Adrenal gland (tissue), 12 donors: ENCODE data around the gene PRKAA2. TPM values are rescaled to one million over a fixed set of nuclear protein-coding genes. Genes with fewer than 3 reads are reported as not detected.

Experiments
- DNase-seq, 7 donors: peaks; one replicate each; pipeline ENCODE4 v3.0.0-alpha.2; 2019 to 2020
- H3K27ac ChIP-seq, 5 donors: fragments of 200-600 bp; sonication (generic) in 4 of 5; 1 replicate in 3 of 5; 2 replicates in 2 of 5; pipeline versions ENCODE4 v1.5.1 to v1.8.0; 2016 to 2020; ENCODE audit warnings: mild to moderate bottlenecking in 1 of 5
- H3K27me3 ChIP-seq: fragments of 200-600 bp; 2 replicates; pipeline ENCODE4 v1.8.0; 2021
- H3K36me3 ChIP-seq, 2 donors: fragments of 200-600 bp; replicated peaks in 1 of 2; 1 replicate in 1 of 2; 2 replicates in 1 of 2; pipeline versions ENCODE4 v1.5.1 to v1.8.0; 2018 to 2022
- H3K4me1 ChIP-seq, 2 donors: fragments of 200-600 bp; replicated peaks in 1 of 2; 1 replicate in 1 of 2; 2 replicates in 1 of 2; pipeline versions ENCODE4 v1.5.1 to v1.8.0; 2018 to 2021
- H3K4me3 ChIP-seq, 4 donors: fragments of 200-600 bp; sonication (generic) in 3 of 4; one replicate each; pipeline ENCODE4 v1.5.1; 2016 to 2018
- H3K9me3 ChIP-seq, 3 donors: fragments of 200-600 bp; sonication (generic) in 1 of 3; replicated peaks in 1 of 3; 1 replicate in 2 of 3; 2 replicates in 1 of 3; pipeline versions ENCODE4 v1.5.1 to v1.8.0; 2016 to 2021
- POLR2A ChIP-seq, 2 donors: fragments of 450-650 bp; IDR thresholded peaks; one replicate each; pipeline ENCODE4 v1.6.1; 2017; ENCODE audit warnings: antibody characterized with exemption in 2 of 2, mild to moderate bottlenecking in 2 of 2, moderate library complexity in 1 of 2
- WGBS, 4 donors: extraction: QIAGEN DNeasy Blood & Tissue Kit in 2 of 4; methylation state at CpG; one replicate each; pipeline versions ENCODE4 v1.1.5 to v1.1.7; 2013 to 2017; 5-methylcytosine and 5-hydroxymethylcytosine counted together
- intact Hi-C, 2 donors: fragments of 100-400 bp; cut with DNase I; formaldehyde crosslinking; loops; one replicate each; pipeline versions ENCODE4 v1.14.1 to v1.15.0; 2022 to 2023
- polyA plus RNA-seq, 3 donors: library from polyadenylated mRNA; stranded (reverse); fragments of 200-250 nt in 2 of 3; fragments of 350-450 nt in 1 of 3; fragmentation: Illumina TruSeq in 1 of 3; extraction: RNeasy Lipid Tissue Mini Kit (QIAGEN cat#74804) in 1 of 3; gene quantifications; one replicate each; pipeline ENCODE4 v1.2.3, GENCODE V29; 2013 to 2014
- total RNA-seq, 9 donors: library from RNA; depleted of rRNA in 4 of 9; stranded (reverse); fragments of >200 nt in 4 of 9; fragments of 120-200 nt in 1 of 9; fragmentation: NEBNext Ultra II Directional in 1 of 9; extraction: Animal tissue kit (Norgen Biotek cat#: 25700) in 1 of 9; gene quantifications; one replicate each; pipeline versions ENCODE4 v1.1.0 to v1.2.4, GENCODE V29; 2013 to 2023
- TF ChIP-seq, protein P1 (sequence below), 6 experiments: fragments of 450-650 bp in 4 of 6; fragments of 200-600 bp in 2 of 6; sonication (generic) in 1 of 6; IDR thresholded peaks; 1 replicate in 5 of 6; 2 replicates in 1 of 6; pipeline versions ENCODE4 v1.5.1 to v1.8.0; 2016 to 2021; ENCODE audit warnings: antibody characterized with exemption in 6 of 6, mild to moderate bottlenecking in 2 of 6, moderate library complexity in 1 of 6
- donor health status: healthy with polysubstance abuse.
- donor health status: Bipolar disorder and iron deficiency.
- donor health status: DM: yes; HTN: yes; CAD: no.
- donor health status: DM: no; HTN: no; CAD: no.
- donor health status: DM: no; HTN: no; CAD: no.
- donor health status: DM: yes; HTN: yes; CAD: no.

PRKAA2 gene
- total and polyA plus RNA-seq, 12 donors, result 0.74 to 7.6 (median 1.3) TPM

DNA sequence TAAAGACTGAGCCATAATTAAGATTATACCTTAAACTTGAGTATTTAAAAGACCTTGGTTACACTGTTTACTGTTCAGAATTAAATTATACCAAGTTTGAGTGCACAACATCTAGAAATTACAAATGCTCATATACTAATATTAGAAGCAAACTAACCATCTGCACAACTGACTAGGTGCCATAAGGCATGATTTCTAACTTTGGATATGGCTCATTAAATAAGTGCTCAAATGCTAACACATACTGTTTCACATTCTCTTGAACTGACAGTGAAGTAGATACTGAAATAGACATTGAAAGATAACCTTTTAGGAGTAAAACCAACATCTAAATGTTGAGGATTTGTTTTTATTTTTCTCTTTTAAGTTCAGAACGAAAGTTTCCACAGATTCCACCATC is 74.1 kb downstream of the PRKAA2 start:
- intact Hi-C loops, result no loop called here
- Histone ChIP-seq H3K9me3 (no peaks in the 10 kb centered on the region), H3K4me3 (no peak overlapping the region), H3K36me3 (no peaks in the 10 kb centered on the region), H3K27ac (no peak overlapping the region), H3K27me3 (peaks cover 9% of the 10 kb centered on the region), H3K4me1 (no peaks in the 10 kb centered on the region)
- DNase-seq, result no peak
- TF ChIP-seq, protein P1, sequence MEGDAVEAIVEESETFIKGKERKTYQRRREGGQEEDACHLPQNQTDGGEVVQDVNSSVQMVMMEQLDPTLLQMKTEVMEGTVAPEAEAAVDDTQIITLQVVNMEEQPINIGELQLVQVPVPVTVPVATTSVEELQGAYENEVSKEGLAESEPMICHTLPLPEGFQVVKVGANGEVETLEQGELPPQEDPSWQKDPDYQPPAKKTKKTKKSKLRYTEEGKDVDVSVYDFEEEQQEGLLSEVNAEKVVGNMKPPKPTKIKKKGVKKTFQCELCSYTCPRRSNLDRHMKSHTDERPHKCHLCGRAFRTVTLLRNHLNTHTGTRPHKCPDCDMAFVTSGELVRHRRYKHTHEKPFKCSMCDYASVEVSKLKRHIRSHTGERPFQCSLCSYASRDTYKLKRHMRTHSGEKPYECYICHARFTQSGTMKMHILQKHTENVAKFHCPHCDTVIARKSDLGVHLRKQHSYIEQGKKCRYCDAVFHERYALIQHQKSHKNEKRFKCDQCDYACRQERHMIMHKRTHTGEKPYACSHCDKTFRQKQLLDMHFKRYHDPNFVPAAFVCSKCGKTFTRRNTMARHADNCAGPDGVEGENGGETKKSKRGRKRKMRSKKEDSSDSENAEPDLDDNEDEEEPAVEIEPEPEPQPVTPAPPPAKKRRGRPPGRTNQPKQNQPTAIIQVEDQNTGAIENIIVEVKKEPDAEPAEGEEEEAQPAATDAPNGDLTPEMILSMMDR (IDR thresholded peaks at IDR 0.05), result no peak
- WGBS, 4 donors, result 60 to 70% (median 63%) methylated on average over 1 of the region's 1 CpG

DNA sequence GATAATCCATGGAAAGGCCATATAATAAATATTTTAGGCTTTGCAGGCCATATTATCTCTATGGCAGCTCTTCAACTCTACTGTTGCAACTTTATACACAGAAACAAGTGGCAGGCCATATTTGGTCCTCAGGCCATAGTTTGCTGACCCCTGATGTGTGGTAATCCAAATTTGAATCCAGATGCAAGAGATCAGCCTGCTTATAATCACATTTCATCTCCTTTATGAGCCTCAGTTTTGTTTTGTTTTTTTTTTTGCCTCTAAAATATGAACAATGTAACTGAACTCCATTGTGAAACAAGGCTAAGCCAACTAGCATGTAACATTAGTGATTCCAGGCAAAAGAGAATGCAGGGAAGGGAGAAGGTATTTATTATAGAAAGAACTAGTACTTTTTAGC is 81.6 kb downstream of the PRKAA2 start:
- Histone ChIP-seq H3K4me1 (no peaks in the 10 kb centered on the region), H3K36me3 (no peaks in the 10 kb centered on the region), H3K27ac (no peak overlapping the region), H3K4me3 (no peak overlapping the region), H3K27me3 (peaks cover 6% of the 10 kb centered on the region), H3K9me3 (no peaks in the 10 kb centered on the region)
- intact Hi-C loops, result no loop called here
- DNase-seq, result no peak
- TF ChIP-seq, protein P1 (IDR thresholded peaks at IDR 0.05), result no peak
- no peak for TF ChIP-seq POLR2A (IDR thresholded peaks at IDR 0.05)

DNA sequence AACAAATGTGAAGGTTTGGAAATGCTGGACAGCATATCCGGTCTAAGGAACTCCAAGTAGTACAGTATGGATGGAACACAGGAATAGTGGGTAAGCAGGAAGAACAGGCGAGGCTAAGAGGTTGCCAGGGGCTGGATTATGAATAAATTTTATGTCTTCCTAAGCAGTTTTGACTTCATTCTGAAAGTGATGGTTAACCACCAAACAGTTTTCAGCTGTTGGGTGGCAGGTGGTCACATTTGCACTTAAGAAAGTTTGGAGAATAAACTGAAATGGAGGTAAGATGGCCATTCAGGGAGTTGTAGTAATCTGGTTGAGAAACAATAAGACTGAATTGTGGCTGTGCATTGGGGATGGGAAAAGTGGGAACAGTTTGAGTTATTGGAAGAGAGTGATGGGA is 83.8 kb downstream of the PRKAA2 start:
- Histone ChIP-seq H3K9me3 (no peaks in the 10 kb centered on the region), H3K36me3 (no peaks in the 10 kb centered on the region), H3K4me3 (no peak overlapping the region), H3K4me1 (no peaks in the 10 kb centered on the region), H3K27me3 (no peaks in the 10 kb centered on the region), H3K27ac (no peak overlapping the region)
- no peak for TF ChIP-seq POLR2A (IDR thresholded peaks at IDR 0.05)
- TF ChIP-seq, protein P1 (IDR thresholded peaks at IDR 0.05), result no peak
- intact Hi-C loops, result no loop called here
- no peak for DNase-seq
- 76 to 89% (median 82%) methylated on average over 2 of the region's 2 CpGs for WGBS, 4 donors

DNA sequence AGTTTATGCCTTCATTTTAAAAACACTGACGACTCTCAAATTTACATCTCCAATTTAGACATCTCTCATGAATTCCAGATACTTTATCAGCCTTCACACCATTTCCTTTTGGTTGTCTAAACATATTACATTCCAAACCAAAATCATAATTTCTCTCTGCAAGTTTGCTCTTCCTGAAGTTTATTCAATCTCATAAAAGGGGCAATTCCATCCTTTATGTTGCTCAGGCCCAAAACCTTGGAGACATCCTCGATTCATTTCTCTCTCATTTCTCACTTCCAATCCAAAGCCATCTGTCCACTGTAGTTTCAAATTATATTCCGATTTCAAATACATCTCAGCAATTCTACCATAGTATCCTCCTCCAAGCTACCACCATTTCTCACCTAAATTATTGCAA is 100.1 kb downstream of the PRKAA2 start:
- Histone ChIP-seq H3K27ac (no peak overlapping the region), H3K36me3 (no peaks in the 10 kb centered on the region), H3K9me3 (no peaks in the 10 kb centered on the region), H3K4me1 (no peaks in the 10 kb centered on the region), H3K4me3 (no peak overlapping the region), H3K27me3 (no peaks in the 10 kb centered on the region)
- DNase-seq, result no peak
- TF ChIP-seq, protein P1 (IDR thresholded peaks at IDR 0.05), result no peak
- no peak for TF ChIP-seq POLR2A (IDR thresholded peaks at IDR 0.05)
- intact Hi-C loops, result no loop called here
- WGBS, 4 donors, result 70 to 75% (median 73%) methylated on average over 3 of the region's 3 CpGs
